Chondrocyte (in vitro differentiated cells): ENCODE data around the gene ANO9. TPM values are rescaled to one million over a fixed set of nuclear protein-coding genes. Genes with fewer than 3 reads are reported as not detected.
"Not testable (repeated sequence)": the region's sequence is repeated elsewhere in the genome, so short reads cannot be mapped to it uniquely, and the experiment has no call there.

Experiments
- DNase-seq: peaks from one replicate; pipeline ENCODE4 v3.0.0; 2021; ENCODE audit warnings: mixed read lengths, low spot score
- H3K27ac Mint-ChIP-seq: one replicate; pipeline ENCODE4 v1.8.0; 2021; ENCODE audit warnings: mild to moderate bottlenecking, moderate library complexity, mixed read lengths; ENCODE audit not compliant: unreplicated experiment
- H3K27me3 Mint-ChIP-seq: 2 replicates; pipeline ENCODE4 v1.8.0; 2021; ENCODE audit warnings: low read depth, mixed read lengths
- H3K36me3 Mint-ChIP-seq: 2 replicates; pipeline ENCODE4 v1.8.0; 2021; ENCODE audit warnings: low read depth, mixed read lengths
- H3K4me1 Mint-ChIP-seq: 2 replicates; pipeline ENCODE4 v1.8.0; 2021; ENCODE audit warnings: low read depth, mild to moderate bottlenecking, mixed read lengths
- H3K4me3 Mint-ChIP-seq: one replicate; pipeline ENCODE4 v1.8.0; 2021; ENCODE audit warnings: mild to moderate bottlenecking, moderate library complexity, mixed read lengths; ENCODE audit not compliant: unreplicated experiment
- H3K9me3 Mint-ChIP-seq: 2 replicates; pipeline ENCODE4 v1.8.0; 2021; ENCODE audit warnings: low read depth, mixed read lengths
- total RNA-seq: library from RNA; stranded (reverse); gene quantifications from 3 replicates; pipeline ENCODE4 v1.2.1, GENCODE V29; 2021
- TF ChIP-seq, protein P1 (sequence below): fragments of 200-600 bp; sonication (generic); IDR thresholded peaks from 2 replicates; pipeline ENCODE4 v1.5.0; 2021; ENCODE audit warnings: antibody characterized with exemption, mild to moderate bottlenecking, moderate library complexity

Gene ANO9
- total RNA-seq, 1 donor from 2014 or later = not detected

DNA sequence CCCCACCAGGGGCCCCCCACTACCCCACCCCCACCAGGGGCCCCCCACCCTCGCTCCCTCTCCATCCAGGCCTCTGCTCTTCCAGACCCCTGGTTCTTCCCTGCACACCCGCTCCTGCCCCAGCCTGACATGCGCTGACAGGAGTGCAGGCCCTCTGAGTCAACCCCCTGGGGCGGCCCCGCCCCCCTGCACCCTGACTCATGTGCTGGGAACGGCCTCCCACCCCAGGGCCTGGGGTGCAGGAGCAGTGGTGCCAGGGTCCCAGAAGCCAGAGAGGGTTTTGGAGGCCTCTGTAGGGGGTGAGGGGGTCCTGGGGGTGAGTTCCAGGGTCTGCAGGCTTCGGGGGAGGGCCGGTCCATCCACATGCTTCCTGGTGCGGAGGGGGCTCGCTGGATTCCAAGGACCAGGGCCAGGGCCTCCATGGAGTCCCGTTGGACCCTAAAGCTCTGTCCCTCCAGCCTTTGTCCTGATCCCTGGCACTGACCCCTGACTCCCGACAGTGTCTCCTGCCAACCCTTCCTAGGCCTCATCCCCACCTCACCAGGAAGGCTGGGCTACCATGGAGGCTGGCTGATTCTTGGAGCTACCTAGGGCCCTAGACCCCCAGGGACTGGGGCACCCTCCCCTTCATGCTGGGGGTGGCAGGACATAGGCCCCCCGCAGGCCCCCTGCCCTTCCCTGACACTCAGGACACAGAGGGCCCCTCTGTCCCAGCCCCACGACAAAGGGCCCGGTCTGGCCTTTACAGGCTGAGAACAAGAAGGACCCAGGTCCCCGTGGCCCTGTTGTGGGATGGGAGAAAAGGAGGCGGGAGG lies 48.4 kb downstream of the ANO9 start:
- Mint-ChIP-seq H3K27me3 (no peaks in the 10 kb centered on the region), H3K27ac (no peak overlapping the region), H3K4me1 (peaks cover 7% of the 10 kb centered on the region), H3K9me3 (no peaks in the 10 kb centered on the region), H3K4me3 (no peak overlapping the region), H3K36me3 (no peaks in the 10 kb centered on the region)
- no peak for DNase-seq
- TF ChIP-seq, protein P1, sequence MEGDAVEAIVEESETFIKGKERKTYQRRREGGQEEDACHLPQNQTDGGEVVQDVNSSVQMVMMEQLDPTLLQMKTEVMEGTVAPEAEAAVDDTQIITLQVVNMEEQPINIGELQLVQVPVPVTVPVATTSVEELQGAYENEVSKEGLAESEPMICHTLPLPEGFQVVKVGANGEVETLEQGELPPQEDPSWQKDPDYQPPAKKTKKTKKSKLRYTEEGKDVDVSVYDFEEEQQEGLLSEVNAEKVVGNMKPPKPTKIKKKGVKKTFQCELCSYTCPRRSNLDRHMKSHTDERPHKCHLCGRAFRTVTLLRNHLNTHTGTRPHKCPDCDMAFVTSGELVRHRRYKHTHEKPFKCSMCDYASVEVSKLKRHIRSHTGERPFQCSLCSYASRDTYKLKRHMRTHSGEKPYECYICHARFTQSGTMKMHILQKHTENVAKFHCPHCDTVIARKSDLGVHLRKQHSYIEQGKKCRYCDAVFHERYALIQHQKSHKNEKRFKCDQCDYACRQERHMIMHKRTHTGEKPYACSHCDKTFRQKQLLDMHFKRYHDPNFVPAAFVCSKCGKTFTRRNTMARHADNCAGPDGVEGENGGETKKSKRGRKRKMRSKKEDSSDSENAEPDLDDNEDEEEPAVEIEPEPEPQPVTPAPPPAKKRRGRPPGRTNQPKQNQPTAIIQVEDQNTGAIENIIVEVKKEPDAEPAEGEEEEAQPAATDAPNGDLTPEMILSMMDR = no peak

DNA sequence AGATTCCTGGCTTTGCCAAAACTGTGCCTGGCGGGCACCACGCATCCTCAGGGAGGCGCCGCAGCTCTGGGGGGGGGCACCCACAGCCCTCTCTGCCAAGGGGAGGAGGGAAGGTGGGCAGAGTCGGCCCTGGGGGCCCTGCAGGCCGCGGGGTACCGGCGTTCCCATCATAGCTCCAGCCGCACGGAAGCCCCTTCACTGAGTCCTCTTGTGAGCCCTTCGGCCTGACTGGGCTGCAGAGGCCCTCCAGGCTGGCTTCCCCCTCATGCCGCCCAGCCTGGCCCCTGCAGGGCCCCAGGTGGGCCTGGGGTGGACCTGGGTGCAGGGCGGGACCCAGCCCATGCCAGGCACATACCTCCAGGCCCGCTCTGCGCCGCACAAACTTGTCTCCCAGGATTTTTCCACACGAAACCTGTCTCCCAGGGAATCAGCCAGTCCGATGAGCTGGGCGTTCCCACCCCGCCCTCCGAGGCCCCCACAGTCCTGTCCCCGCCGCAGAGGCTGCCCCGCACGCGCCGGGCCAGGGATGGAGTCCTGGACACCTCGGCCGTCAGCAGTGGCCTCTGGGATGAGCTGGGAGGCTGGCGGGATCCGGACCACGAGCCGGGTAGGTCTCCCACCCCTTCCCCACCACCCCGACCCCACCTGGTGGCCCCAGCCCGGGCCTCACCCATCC lies 49.6 kb downstream of the ANO9 start:
- no peak overlapping the region for H3K27ac Mint-ChIP-seq
- no peaks in the 10 kb centered on the region for H3K27me3 Mint-ChIP-seq
- no peak overlapping the region for H3K4me3 Mint-ChIP-seq
- TF ChIP-seq, protein P1 = no peak
- H3K4me1 Mint-ChIP-seq = peaks cover 8% of the 10 kb centered on the region
- peaks cover under 1% of the 10 kb centered on the region for H3K9me3 Mint-ChIP-seq
- DNase-seq = no peak
- H3K36me3 Mint-ChIP-seq = no peaks in the 10 kb centered on the region

DNA sequence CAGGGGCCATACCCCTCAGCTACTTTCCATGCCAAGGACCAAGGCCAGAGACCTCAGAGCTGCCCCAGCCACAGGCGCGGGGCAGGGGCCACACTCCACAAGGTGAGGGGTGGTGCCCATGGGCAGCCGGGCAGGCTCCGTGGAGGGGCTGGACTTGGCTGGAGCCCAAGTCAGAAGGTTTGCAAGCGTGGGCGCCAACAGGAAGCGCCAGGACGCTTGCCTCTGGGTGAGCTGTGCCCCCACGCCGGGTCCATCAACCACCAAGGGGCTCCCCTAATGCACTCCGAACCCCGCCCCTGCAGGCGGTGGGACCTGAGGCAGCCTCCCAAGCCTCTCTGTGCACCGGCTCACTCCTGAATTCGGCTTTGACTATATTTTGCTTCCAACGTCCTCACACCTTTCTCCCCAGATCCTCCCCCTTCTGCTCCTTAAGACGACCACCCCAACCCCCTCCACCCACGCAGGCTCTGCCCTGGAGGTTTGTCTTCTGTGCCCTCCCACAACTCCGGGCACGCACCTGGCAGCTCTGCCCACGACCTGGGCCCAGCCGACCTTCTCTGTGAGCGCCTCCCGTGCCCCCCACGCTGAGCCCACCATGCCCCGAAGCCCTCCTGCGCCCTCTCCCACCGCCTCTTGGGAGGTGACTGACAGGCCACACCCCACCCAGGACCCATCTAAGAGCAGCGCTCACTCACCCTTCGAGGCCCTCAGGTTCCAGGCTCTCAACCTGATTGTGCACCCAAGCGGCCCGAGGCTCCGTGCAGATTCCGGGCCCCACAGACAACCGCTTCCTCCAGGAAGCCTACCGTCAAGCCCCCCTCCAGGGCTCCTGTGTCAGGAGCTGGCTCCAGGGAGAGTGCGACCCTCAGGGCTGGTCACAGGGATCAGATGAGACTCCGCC lies 50.4 kb downstream of the ANO9 start:
- no peak for DNase-seq
- H3K4me3 Mint-ChIP-seq = no peak overlapping the region
- H3K36me3 Mint-ChIP-seq = peaks cover 2% of the 10 kb centered on the region
- H3K4me1 Mint-ChIP-seq = peaks cover 11% of the 10 kb centered on the region
- H3K9me3 Mint-ChIP-seq = peaks cover 6% of the 10 kb centered on the region
- TF ChIP-seq, protein P1 = no peak
- no peaks in the 10 kb centered on the region for H3K27me3 Mint-ChIP-seq
- no peak overlapping the region for H3K27ac Mint-ChIP-seq

DNA sequence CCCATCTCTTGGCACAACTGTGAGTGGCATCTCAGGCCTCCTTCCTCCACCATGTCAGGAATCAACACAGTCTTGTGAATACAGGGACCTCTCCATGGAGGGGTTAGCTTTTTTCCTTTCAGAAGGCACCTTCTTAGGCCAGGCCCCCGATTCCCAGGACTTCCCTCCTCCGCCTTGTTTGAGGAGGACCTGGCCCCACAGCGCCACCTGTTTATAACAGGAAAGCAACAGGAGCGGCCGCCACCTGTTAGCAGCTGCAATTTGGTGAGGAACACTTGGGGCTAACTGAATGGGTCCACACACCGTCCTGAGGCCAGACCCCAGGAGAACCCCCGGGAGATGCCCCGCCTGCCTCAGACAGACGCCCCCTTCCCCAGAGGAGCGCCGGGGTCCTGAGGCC lies 51.6 kb downstream of the ANO9 start:
- H3K27ac Mint-ChIP-seq = no peak overlapping the region
- H3K4me1 Mint-ChIP-seq = peaks cover 11% of the 10 kb centered on the region

DNA sequence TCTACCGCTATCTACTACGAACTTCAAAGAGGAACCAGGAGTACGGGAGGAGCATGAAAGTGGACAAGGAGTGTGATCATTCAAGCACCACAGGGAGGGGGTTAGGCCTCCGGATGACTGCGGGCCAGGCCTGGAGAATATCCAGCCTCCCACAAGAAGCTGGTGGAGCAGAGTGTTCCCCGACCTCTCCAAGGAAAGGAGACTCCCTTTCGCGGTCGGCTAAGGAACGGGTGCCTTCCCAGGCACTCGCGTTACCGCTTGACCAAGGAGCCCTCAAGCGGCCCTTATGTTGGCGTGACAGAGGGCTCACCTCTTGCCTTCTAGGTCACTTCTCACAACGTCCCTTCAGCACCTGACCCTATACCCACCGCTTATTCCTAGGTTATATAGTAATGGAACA lies 52.4 kb downstream of the ANO9 start:
- not testable (repeated sequence) for H3K27me3 Mint-ChIP-seq, DNase-seq, H3K4me3 Mint-ChIP-seq, H3K4me1 Mint-ChIP-seq, H3K27ac Mint-ChIP-seq, H3K9me3 Mint-ChIP-seq, H3K36me3 Mint-ChIP-seq

More for the DNA sequence above, 51.6 kb downstream of the ANO9 start:
- H3K27me3 Mint-ChIP-seq = no peaks in the 10 kb centered on the region
- TF ChIP-seq, protein P1 = no peak
- no peak overlapping the region for H3K4me3 Mint-ChIP-seq
- peaks cover 2% of the 10 kb centered on the region for H3K36me3 Mint-ChIP-seq
- peaks cover 6% of the 10 kb centered on the region for H3K9me3 Mint-ChIP-seq
- DNase-seq = no peak
